GM10847 (cell line): ENCODE results near the gene FADS2.

Experiments
- POLR2A ChIP-seq: IDR thresholded peaks from 2 replicates; pipeline ENCODE4 v1.6.1; 2011; ENCODE audit not compliant: insufficient read length; ENCODE audit errors: extremely low read depth

The FADS2 gene

GRCh38 chr11:61829806-61830205, 1.7 kb downstream of the FADS2 start:
- TF ChIP-seq POLR2A, result no peak

GRCh38 chr11:61830237-61831105, 2.4 kb downstream of the FADS2 start:
- no peak for TF ChIP-seq POLR2A

- no peak for TF ChIP-seq POLR2A
Measured at GRCh38 chr11:61832207-61832606, 4.1 kb downstream of the FADS2 start.

GRCh38 chr11:61832754-61833153, 4.7 kb downstream of the FADS2 start:
- no peak for TF ChIP-seq POLR2A

- TF ChIP-seq POLR2A, result no peak
Measured at GRCh38 chr11:61833471-61833870, 5.4 kb downstream of the FADS2 start.

- no peak for TF ChIP-seq POLR2A
Measured at GRCh38 chr11:61833926-61834277, 5.8 kb downstream of the FADS2 start.

- TF ChIP-seq POLR2A, result peak; percentile 57
Measured at GRCh38 chr11:61834278-61835048, 6.4 kb downstream of the FADS2 start.

GRCh38 chr11:61836193-61836592, 8.1 kb downstream of the FADS2 start:
- no peak for TF ChIP-seq POLR2A

- peak; percentile 14 for TF ChIP-seq POLR2A
Measured at GRCh38 chr11:61837411-61838005, 9.4 kb downstream of the FADS2 start.

- no peak for TF ChIP-seq POLR2A
Measured at GRCh38 chr11:61838501-61838900, 10.4 kb downstream of the FADS2 start.

- no peak for TF ChIP-seq POLR2A
Measured at GRCh38 chr11:61838921-61839320, 10.8 kb downstream of the FADS2 start.

GRCh38 chr11:61839742-61840141, 11.6 kb downstream of the FADS2 start:
- TF ChIP-seq POLR2A, result no peak

- no peak for TF ChIP-seq POLR2A
Measured at GRCh38 chr11:61840371-61840770, 12.3 kb downstream of the FADS2 start.

- TF ChIP-seq POLR2A, result no peak
Measured at GRCh38 chr11:61841636-61842527, 13.8 kb downstream of the FADS2 start.

GRCh38 chr11:61842528-61842820, 14.4 kb downstream of the FADS2 start:
- TF ChIP-seq POLR2A, result no peak
